Osteocyte (in vitro differentiated cells): ENCODE measurements around the gene MYMK. TPM values are rescaled to one million over a fixed set of nuclear protein-coding genes. Genes with fewer than 3 reads are reported as not detected.

Experiments used
- DNase-seq: peaks from one replicate; pipeline ENCODE4 v3.0.0; 2021; ENCODE audit warnings: mixed read lengths; ENCODE audit not compliant: unreplicated experiment; ENCODE audit errors: extremely low spot score
- H3K27ac Mint-ChIP-seq: one replicate; pipeline ENCODE4 v1.8.0; 2021; ENCODE audit warnings: mild to moderate bottlenecking, mixed read lengths; ENCODE audit not compliant: unreplicated experiment
- H3K27me3 Mint-ChIP-seq: one replicate; pipeline ENCODE4 v1.8.0; 2021; ENCODE audit warnings: mixed read lengths; ENCODE audit not compliant: unreplicated experiment
- H3K36me3 Mint-ChIP-seq: one replicate; pipeline ENCODE4 v1.8.0; 2021; ENCODE audit warnings: mixed read lengths; ENCODE audit not compliant: unreplicated experiment
- H3K4me1 Mint-ChIP-seq: one replicate; pipeline ENCODE4 v1.8.0; 2021; ENCODE audit warnings: mixed read lengths; ENCODE audit not compliant: unreplicated experiment
- H3K4me3 Mint-ChIP-seq: one replicate; pipeline ENCODE4 v1.8.0; 2021; ENCODE audit warnings: mild to moderate bottlenecking, moderate library complexity, mixed read lengths; ENCODE audit not compliant: unreplicated experiment
- H3K9me3 Mint-ChIP-seq: one replicate; pipeline ENCODE4 v1.8.0; 2021; ENCODE audit warnings: mixed read lengths; ENCODE audit not compliant: unreplicated experiment
- total RNA-seq: library from RNA; stranded (reverse); gene quantifications from 2 replicates; pipeline ENCODE4 v1.2.1, GENCODE V29; 2021
- TF ChIP-seq, protein P1 (sequence below): fragments of 200-600 bp; sonication (generic); IDR thresholded peaks from 2 replicates; pipeline ENCODE4 v1.5.0; 2021; ENCODE audit warnings: antibody characterized with exemption, mild to moderate bottlenecking, moderate library complexity

The MYMK gene
- total RNA-seq, 1 donor from 2014 or later, result not detected

DNA sequence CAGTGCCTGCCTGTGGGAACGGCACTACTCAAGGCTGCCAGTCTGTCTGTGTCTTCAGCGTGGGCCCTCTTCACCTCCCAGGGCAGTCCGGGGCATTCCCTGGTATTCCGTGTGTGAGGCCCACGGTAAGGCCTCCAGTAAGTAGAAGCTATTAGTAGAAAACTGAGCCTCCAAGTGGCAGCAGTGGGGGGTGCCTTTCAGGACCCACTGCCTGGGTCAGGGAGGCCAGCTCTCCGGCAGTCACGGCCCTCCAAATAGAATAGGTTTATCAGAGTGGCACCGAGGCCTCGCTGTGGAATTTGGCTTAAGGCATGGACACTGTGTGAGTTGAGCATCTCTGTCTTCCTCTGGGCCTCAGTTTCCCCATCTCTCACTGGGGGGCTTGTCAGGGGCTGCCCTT is 32.8 kb upstream of the MYMK start:
- no peaks in the 10 kb centered on the region for H3K36me3 Mint-ChIP-seq
- DNase-seq, result no peak
- peaks cover 17% of the 10 kb centered on the region for H3K4me1 Mint-ChIP-seq
- H3K27ac Mint-ChIP-seq, result no peak overlapping the region
- no peak overlapping the region for H3K4me3 Mint-ChIP-seq
- H3K27me3 Mint-ChIP-seq, result no peaks in the 10 kb centered on the region
- TF ChIP-seq, protein P1, sequence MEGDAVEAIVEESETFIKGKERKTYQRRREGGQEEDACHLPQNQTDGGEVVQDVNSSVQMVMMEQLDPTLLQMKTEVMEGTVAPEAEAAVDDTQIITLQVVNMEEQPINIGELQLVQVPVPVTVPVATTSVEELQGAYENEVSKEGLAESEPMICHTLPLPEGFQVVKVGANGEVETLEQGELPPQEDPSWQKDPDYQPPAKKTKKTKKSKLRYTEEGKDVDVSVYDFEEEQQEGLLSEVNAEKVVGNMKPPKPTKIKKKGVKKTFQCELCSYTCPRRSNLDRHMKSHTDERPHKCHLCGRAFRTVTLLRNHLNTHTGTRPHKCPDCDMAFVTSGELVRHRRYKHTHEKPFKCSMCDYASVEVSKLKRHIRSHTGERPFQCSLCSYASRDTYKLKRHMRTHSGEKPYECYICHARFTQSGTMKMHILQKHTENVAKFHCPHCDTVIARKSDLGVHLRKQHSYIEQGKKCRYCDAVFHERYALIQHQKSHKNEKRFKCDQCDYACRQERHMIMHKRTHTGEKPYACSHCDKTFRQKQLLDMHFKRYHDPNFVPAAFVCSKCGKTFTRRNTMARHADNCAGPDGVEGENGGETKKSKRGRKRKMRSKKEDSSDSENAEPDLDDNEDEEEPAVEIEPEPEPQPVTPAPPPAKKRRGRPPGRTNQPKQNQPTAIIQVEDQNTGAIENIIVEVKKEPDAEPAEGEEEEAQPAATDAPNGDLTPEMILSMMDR, result no peak
- H3K9me3 Mint-ChIP-seq, result no peaks in the 10 kb centered on the region

DNA sequence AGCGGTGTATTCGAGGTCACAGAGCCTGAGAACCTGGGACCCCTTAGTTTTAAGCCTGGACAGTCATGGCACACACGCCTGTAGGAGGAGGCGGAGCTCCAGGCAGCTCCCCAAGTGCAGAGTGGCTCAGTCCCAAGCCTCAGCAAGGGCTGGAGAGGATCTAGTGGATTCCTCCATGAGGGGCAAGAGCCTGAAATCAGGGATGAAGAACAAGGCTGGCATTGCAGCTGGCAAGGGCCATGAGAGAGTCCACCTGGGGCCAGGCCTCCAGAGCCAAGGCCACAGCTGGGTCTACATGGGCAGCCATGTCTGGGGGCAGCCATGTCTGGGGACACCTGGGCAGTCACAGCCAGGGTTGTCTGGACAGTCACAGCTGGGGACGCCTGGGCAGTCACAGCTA is 31.6 kb upstream of the MYMK start:
- DNase-seq, result no peak
- Mint-ChIP-seq H3K9me3 (no peaks in the 10 kb centered on the region), H3K36me3 (no peaks in the 10 kb centered on the region), H3K4me1 (peaks cover 17% of the 10 kb centered on the region), H3K27me3 (peaks cover 7% of the 10 kb centered on the region), H3K4me3 (no peak overlapping the region), H3K27ac (no peak overlapping the region)
- TF ChIP-seq, protein P1, result no peak

DNA sequence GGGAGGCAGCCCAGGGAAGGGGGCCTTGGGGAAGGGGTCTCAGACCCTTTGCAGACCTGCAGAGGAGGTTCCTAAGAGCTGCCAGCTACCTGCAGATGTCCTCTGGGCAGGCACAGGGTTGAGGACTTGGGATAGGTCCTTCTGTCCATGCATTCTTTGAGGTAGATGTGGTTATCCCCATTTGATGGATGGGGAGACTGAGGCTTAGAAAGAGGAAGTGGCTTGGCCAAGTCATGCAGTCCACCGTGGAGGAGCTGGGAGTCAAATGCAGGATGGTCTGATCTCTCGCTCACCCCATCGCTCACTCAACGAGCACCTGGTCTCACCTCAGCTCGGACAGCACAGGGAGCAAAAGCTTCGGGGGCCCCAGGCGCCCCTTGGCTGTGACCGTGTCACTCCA is 30.0 kb upstream of the MYMK start:
- no peaks in the 10 kb centered on the region for H3K36me3 Mint-ChIP-seq
- peaks cover 16% of the 10 kb centered on the region for H3K4me1 Mint-ChIP-seq
- peaks cover 17% of the 10 kb centered on the region for H3K27me3 Mint-ChIP-seq
- H3K9me3 Mint-ChIP-seq, result no peaks in the 10 kb centered on the region
- H3K27ac Mint-ChIP-seq, result no peak overlapping the region
- no peak for DNase-seq
- TF ChIP-seq, protein P1, result no peak
- H3K4me3 Mint-ChIP-seq, result no peak overlapping the region

DNA sequence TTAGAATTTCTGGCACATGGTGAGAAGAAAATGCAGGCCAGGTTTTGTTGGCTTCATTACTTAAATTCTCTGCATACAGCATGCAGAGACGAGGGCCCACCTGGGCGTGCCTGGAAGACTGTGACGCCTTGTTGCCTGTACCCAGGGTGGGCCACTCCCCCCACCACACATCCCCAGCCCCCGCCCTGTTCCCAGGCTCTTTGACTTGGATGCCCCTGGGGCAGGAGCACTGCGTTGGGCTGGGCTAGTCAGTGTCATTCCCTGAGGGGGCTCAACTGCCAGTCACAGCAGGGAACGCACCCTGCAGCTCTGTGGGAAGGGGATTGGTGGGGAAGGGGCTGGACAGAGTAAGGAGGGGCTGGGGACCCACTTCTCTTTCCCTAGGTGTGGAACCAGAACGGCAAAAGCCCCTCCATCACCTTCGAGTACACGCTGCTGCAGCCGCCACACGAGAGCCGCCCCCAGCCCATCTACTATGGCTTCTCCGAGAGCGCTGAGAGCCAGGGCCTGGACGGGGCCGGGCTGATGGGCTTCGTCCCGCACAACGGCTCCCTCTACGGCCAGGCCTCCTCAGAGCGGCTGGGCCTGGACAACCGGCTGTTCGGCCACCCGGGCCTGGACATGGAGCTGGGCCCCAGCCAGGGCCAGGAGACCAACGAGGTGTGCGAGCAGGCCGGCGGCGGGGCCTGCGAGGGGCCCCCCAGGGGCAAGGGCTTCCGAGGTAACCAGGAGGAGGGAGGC is 29.4 kb upstream of the MYMK start:
- H3K9me3 Mint-ChIP-seq, result no peaks in the 10 kb centered on the region
- H3K27me3 Mint-ChIP-seq, result peaks cover 17% of the 10 kb centered on the region
- H3K36me3 Mint-ChIP-seq, result no peaks in the 10 kb centered on the region
- no peak overlapping the region for H3K4me3 Mint-ChIP-seq
- DNase-seq, result no peak
- no peak overlapping the region for H3K27ac Mint-ChIP-seq
- TF ChIP-seq, protein P1, result no peak
- H3K4me1 Mint-ChIP-seq, result peaks cover 15% of the 10 kb centered on the region

DNA sequence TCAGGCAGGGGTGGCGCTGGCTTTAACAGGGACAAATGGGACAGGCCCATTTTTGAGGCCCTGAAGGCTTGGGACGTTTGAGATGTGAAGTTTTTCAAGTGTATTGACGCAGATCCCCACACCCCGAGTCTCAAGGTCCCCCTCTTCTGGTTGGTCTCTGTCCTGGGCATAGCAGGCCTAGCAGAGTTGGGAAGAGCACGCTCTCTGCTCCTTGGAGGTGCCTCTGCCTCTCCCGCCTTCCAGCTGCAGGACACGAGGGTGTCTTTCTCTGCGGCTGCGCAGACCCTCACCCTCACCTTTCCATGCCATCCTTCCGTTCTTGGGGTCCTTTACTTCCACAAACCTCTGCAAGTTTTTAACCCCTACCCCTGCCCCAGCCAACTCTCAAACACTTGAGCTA is 28.4 kb upstream of the MYMK start:
- no peaks in the 10 kb centered on the region for H3K36me3 Mint-ChIP-seq
- peaks cover 17% of the 10 kb centered on the region for H3K27me3 Mint-ChIP-seq
- no peak for DNase-seq
- H3K4me1 Mint-ChIP-seq, result peaks cover 5% of the 10 kb centered on the region
- H3K4me3 Mint-ChIP-seq, result no peak overlapping the region
- no peaks in the 10 kb centered on the region for H3K9me3 Mint-ChIP-seq
- TF ChIP-seq, protein P1, result no peak
- no peak overlapping the region for H3K27ac Mint-ChIP-seq
